ENCODE results near the gene RGS9.

RGS9 gene

GRCh38 chr17:65155622-65156021, 18.5 kb downstream of the RGS9 start:
- in situ Hi-C loops (cut with MboI; ENCODE audit: low sequenced_read_pairs): no loop called here

DNA sequence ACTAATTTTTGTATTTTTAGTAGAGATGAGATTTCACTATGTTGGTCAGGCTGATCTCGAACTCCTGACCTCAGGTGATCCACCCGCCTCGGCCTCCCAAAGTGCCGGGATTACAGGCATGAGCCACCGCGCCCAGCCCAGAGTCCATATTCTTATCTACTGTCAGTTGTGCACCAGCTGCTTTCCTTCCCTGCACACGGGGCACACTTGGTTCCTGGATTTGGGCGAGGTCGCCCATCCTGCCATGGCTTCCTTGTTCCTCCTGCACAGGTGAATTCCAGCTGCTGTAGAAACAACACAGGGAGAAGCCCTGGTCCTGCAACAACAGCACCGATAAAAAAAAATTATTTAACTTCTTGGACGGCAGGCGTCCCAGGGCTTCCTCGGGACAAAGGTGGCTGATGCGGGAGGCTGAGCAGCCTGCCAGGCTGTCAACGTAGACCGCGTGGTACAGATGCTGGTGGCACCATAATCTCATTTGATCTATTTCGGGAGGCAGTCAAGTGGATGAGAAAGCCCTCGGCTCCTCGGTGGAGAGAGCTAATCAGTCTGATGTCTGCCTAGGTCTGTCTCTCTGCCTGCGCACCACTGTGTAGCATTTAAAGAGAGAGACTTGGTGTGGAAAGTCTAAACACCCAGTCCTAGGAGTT, 19.1 kb downstream of the RGS9 start:
- in situ Hi-C loops (cut with MboI; ENCODE audit: low sequenced_read_pairs): no loop called here

GRCh38 chr17:65156835-65157565, 19.8 kb downstream of the RGS9 start:
- in situ Hi-C loops (cut with MboI; ENCODE audit: low sequenced_read_pairs): no loop called here

DNA sequence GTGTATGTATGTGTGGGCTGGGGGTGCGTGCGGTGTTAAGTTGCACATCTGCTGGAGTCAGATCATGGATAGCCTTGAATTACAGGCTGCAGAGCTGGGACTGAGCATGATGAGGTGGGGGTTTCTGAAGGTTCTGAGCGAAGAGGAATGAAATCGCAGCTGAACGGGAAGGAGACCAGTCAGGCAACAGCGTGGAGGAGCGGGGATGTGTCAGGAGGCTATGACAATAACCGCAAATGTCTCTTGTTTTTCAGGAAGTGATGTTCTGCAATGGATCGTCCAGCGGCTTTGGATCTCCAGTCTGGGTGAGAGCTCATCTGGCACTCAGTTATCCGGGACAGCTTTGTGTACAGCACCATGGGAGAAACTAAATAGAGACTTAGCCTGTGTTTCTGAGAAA, 20.9 kb downstream of the RGS9 start:
- in situ Hi-C loops (cut with MboI; ENCODE audit: low sequenced_read_pairs): no loop called here

DNA sequence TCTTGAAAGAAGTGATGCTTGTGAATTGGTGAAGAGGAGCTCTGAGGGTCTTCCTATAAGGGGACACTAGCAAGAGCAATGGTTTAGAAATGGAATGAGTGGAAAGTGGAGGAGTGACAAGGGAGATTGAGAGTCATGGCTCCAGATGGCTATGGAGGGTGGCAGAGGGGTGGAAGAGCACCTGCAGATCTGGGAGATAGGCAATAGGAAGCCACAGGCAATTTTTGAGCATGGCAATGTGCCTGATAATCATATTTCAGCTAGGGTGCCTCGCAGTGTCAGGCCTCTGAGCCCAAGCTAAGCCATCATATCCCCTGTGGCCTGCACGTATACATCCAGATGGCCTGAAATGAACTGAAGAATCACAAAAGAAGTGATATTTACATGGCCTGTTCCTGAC, 21.5 kb downstream of the RGS9 start:
- in situ Hi-C loops (cut with MboI; ENCODE audit: low sequenced_read_pairs): no loop called here

- in situ Hi-C loops (cut with MboI; ENCODE audit: low sequenced_read_pairs): no loop called here
Observed at GRCh38 chr17:65160516-65160915, 23.3 kb downstream of the RGS9 start.

DNA sequence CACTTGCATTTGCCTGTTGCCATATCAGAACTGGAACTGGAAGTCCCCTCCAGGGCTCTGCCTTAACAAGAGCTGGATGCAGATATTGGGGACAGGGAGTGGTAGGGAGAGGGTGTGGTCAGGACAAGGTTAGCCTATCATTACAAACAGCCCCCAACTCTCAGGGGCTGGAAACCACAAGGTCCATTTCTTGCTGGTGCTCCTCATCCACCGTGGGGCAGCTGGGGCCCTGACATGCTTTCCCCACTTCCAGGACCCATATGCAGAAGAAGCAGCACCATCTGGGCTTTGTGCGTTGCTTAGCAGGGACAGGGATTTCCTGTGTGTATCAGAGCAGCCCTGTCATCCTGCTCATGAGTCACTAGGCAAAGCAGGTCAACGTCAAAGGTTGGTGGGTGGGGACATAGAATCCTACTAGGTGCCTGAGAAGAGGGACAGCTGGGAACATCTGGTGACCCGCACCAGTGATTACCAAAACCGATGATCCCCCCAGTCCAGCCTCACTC, 26.9 kb downstream of the RGS9 start:
- in situ Hi-C loops (cut with MboI; ENCODE audit: low sequenced_read_pairs): no loop called here

GRCh38 chr17:65166787-65167186, 29.6 kb downstream of the RGS9 start:
- in situ Hi-C loops (cut with MboI; ENCODE audit: low sequenced_read_pairs): no loop called here

DNA sequence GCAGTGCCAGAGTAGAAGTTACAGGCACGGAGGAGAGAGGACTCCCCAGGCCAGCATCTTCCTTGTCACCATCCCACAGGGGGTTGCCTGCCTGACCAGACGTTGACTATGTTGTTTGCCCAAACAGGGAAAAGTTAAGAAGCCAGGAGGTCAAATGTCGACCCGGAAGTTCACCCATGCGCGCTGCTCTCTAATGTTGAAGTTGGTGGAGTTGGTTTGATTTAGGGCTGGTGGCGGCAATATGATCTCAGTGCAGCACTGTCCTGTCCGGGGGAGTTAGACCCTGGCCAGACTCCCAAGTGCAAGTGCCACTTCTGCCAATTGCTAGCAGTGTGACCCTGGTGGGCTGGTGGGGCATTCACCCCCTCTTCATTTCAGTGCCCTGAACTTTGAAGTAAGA, 30.4 kb downstream of the RGS9 start:
- in situ Hi-C loops (cut with MboI; ENCODE audit: low sequenced_read_pairs): no loop called here

- in situ Hi-C loops (cut with MboI; ENCODE audit: low sequenced_read_pairs): no loop called here
Observed at GRCh38 chr17:65169691-65170090, 32.5 kb downstream of the RGS9 start.

DNA sequence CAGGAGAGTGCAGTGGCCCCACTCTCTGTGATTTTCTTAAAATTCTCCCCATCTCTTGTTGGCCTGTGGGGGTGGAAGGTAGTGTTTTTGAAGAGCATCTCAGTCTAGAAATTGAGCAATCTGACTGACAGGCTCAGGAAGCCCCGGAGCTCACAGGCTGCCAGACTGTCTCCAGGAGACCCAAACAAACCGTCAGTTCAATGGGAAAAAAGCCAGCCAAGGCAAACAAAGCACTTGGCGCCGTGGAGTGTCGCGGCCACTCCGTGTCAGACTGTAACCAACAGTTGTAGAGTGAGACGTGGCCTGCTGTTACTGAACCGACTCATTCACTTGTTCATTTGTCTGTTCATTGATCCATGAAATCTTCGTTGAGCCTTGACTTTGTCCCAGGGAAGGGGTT, 33.7 kb downstream of the RGS9 start:
- in situ Hi-C loops (cut with MboI; ENCODE audit: low sequenced_read_pairs): no loop called here

DNA sequence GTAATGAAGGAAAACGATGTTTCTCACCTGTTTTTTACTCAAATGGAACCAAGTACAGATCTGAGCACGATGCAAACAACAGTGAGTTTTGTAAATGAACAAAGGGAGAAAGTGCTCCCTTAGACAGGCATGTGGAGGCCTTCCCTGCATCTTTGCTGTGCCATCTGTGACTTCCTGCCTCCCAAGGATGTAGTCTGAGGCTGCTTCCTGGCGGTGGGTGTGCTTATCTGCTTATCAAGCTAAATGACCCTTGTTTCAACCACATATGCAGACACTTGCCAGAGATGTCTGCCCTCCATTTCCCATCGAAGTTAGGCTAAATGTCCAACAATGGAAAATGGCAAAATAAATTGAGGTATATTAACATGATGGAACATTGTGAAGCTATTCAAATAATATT, 34.6 kb downstream of the RGS9 start:
- in situ Hi-C loops (cut with MboI; ENCODE audit: low sequenced_read_pairs): no loop called here

DNA sequence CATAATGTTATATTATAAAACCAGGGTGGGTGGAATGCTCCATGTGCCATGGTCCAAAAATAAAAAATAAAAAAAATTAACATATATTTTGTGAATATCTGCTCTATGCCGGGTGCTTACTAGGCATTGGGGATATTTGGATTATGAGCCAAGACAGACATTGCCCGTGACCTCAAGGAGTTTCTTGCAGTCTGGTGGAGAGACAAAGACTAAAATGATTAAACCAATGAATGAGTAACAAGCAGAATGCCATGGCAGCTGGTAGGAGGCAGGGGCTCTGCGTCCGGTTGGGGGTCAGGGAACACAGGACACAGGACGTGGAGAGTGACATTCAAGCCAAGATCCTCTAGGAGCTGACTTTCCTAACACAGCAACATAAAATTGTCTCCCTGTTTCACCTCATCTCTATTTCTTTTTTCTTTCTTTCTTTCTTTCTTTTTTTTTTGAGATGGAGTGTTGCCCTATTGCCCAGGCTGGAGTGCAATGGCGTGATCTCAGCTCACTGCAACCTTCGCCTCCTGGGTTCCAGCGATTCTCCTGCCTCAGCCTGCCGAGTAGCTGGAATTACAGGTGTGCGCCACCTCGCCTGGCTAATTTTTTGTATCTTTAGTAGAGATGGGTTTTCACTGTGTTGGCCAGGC, 35.4 kb downstream of the RGS9 start:
- in situ Hi-C loops (cut with MboI; ENCODE audit: low sequenced_read_pairs): no loop called here

DNA sequence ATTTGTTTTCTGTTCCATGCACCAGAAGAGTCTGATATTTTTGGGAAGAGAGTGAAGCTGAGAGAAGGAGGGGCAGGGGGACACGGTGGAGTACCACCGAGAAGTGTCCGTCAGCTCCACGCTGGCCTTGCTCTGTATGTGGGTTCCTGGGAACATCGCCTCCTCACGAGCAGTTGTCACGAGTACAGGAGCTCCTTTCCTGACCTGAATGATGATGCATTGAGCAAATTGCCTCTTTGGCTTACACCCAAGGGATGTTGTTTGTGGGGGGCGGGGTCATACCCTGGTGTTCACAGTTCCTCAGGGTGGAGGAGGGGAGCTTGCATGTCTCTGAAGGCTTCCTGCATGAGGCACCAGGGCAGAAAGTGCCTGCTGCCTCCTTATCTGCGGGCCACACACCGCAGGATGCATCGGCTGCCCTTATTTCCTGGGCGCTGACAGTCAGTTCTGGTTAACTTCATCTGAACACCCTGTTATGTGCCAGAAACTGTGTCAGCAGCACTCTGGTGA, 36.2 kb downstream of the RGS9 start:
- in situ Hi-C loops (cut with MboI; ENCODE audit: low sequenced_read_pairs): no loop called here

DNA sequence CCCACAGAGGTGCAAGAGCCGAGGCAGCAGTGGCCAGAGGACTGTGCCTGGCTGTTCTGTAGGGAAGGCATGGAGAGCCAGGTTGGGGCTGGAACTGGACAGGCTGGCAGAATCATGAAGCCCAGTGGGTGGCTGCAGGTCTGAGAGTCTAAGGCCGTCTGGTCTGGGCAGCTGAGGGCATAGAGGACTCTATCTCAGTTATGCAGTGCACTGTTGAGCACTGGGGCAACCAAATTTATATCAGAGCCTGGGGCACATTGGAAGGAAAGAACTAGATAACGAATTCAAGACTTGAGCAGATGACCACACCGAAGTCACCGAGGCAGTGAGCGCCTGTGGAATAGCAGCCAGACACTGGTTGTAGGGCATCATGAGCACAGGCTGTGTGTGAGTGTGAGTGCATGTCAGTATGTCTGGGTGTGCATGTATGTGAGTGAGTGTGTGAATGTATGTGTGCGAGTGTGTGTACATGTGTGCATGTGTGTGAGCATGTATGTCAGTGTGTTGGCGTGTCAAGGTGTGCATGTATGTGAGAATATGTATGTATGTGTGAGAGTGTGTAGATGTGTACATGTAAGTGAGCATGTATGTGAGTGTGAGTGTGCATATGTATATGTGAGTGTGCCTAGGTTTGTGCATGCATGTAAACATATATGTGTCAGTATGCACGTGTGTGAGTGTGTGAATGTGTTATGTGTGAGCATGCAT, 37.0 kb downstream of the RGS9 start:
- in situ Hi-C loops (cut with MboI; ENCODE audit: low sequenced_read_pairs): no loop called here

GRCh38 chr17:65174974-65175373, 37.8 kb downstream of the RGS9 start:
- in situ Hi-C loops (cut with MboI; ENCODE audit: low sequenced_read_pairs): loop anchor here (25.0 kb wide), 1 partner anchor 213 kb away; no protein-coding TSS in a partner anchor

DNA sequence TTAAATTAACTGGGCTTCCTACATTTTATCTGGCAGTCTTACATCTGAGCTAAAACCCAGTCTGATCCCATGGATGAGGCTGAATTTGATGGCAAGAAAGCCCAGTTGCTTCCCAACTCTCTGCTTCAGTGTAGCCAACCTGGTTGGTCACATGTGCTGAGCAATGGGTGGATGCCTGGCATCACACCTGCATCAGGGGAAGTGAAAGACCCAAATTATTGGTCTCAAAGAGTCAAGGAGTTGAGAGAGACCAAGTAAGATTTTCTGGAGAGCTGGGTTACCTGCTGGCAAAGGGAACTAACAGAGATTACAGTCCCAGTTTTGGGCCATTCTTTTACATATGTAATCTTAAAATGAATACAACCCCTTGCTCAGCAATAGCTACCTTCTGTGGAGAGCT, 38.8 kb downstream of the RGS9 start:
- in situ Hi-C loops (cut with MboI; ENCODE audit: low sequenced_read_pairs): loop anchor here (25.0 kb wide), 1 partner anchor 214 kb away; no protein-coding TSS in a partner anchor

GRCh38 chr17:65176646-65177409, 39.7 kb downstream of the RGS9 start:
- in situ Hi-C loops (cut with MboI; ENCODE audit: low sequenced_read_pairs): loop anchor here (25.0 kb wide), 1 partner anchor 215 kb away; no protein-coding TSS in a partner anchor

GRCh38 chr17:65177901-65178300, 40.7 kb downstream of the RGS9 start:
- in situ Hi-C loops (cut with MboI; ENCODE audit: low sequenced_read_pairs): loop anchor here (25.0 kb wide), 1 partner anchor 216 kb away; no protein-coding TSS in a partner anchor

GRCh38 chr17:65180276-65180675, 43.1 kb downstream of the RGS9 start:
- in situ Hi-C loops (cut with MboI; ENCODE audit: low sequenced_read_pairs): loop anchor here (25.0 kb wide), 1 partner anchor 218 kb away; no protein-coding TSS in a partner anchor

Data from HL-60/S4 treated with phorbol 12-myristate 13-acetate at 8.2 ng/mL for 4 days and 3 days (cell line).